Raji (cell line): ENCODE results near the gene IKZF5.

Experiments
- POLR2A ChIP-seq: IDR thresholded peaks from 2 replicates; pipeline ENCODE4 v1.6.1; 2011; ENCODE audit warnings: low read depth, low read length, control low read depth; ENCODE audit not compliant: insufficient read depth

Gene IKZF5

GRCh38 chr10:122968698-122969097, 39.9 kb downstream of the IKZF5 start:
- TF ChIP-seq POLR2A = no peak

DNA sequence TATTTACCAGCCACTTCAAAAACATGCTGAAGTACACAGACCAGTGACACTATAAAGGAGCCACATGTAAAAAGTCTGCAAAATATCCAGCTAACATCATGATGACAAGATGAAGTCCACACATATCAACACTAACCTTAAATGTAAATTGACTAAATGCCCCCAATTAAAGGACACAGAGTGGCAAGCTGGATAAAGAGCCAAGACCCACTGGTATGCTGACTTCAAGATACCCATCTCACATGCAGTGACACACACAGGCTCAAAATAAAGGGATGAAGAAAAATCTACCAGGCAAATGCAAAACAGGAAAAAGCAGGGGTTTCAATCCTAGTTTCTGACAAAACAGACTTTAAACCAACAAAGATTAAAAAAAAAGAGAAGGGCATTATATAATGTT, 41.7 kb downstream of the IKZF5 start:
- TF ChIP-seq POLR2A = no peak

GRCh38 chr10:122962405-122962804, 46.2 kb downstream of the IKZF5 start:
- no peak for TF ChIP-seq POLR2A

DNA sequence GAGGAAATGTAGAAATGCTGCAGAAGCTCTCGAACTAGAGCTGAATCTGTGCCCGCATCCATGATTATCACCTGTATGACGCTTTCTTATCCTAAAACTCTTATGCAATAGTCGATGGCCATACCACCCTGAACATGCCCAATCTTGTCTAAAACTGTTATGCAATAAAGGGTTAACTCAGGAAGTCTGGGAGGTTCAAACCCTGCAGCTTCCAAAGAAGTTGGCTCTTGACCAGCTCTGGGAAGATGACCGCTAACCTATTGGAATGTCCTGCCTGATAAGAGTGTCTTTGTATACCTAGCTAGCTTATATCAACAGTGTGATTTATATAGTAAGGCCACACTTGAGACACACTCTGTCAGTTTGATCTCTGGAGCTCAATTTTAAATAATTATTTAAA, 51.1 kb downstream of the IKZF5 start:
- TF ChIP-seq POLR2A = no peak

GRCh38 chr10:122955892-122956291, 52.7 kb downstream of the IKZF5 start:
- TF ChIP-seq POLR2A = no peak

GRCh38 chr10:122954731-122955050, 53.9 kb downstream of the IKZF5 start:
- no peak for TF ChIP-seq POLR2A

DNA sequence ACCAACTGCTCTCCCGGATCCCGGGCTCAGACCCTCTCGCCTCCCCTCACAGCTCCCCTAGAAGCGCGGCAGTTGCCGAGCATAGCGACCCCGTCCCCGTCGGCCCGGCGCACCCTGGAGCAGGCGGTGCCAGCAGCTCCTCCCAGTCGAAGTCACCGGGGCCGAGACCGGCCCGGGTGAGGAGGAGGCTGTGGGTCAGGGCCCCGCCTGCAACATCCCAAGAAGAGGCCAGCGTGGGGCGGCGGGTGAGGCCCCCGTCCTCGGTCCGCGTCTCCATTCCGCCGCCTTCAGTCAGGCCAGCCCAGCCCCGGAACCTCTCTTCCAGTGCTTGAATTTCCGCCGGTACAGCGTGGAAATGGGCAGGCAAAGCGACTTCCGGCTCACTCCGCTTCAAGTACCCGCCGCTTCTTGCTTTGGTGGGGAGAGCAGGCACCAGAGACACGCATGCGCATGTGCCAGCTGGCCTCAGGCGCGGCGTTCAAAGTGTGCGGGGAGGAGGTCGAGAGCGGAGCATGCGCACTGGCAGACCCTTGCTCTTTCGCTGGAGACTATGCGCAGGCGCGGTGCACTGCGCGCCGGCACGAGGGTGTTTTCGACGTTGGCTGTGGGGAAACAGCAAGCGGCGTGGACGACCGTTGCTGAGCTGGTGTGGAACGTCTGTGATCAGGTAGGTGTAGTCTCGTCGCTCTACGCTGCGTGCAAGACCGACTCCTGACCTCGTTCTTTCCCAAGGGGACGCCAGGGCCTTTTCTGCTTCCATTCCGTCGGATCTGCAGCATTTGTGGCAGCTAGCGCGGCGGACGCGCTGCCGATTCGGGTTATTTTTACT, 54.5 kb downstream of the IKZF5 start, which contains the start of gene C10orf88:
Gene C10orf88 (minus strand): TSS at position 326 of the 829 bp plus-strand sequence. CDS start 49 bp downstream, at position 277.
- peak; percentile 53 for TF ChIP-seq POLR2A

DNA sequence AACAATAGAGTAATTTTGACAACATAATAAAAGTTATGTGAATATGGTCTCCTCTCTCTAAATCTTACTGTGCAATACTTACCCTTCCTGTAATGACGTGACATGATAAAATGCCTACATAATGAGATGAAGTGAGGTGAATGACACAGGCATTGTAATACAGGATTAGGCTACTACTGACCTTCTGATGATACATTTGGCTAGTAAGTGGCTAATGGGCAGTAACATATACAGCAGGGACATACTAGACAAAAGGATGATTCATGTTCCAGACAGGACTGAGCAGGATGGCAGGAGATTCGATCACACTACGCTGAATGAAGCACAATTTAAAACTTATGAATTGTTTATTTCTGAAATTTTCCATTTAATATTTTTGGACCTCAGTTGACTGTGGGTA, 59.3 kb downstream of the IKZF5 start:
- no peak for TF ChIP-seq POLR2A
